A549 treated with DMSO at 1 μM for 4 hours (cell line): Measurements from ENCODE around the gene DPP4. TPM values are rescaled to one million over a fixed set of nuclear protein-coding genes. Genes with fewer than 3 reads are reported as not detected.

Experiments used
- total RNA-seq: library from RNA; stranded (reverse); fragments of 200-300 nt; extraction: Qiagen RNA extraction; gene quantifications from 5 replicates; pipeline ENCODE4 v1.2.3, GENCODE V29; 2022; ENCODE audit warnings: low read depth

Gene DPP4
- total RNA-seq: 0.39 to 0.52 TPM (median 0.47 TPM) in 5 replicates

GRCh38 chr2:162073888-162074631, at the start of gene DPP4:
TSS of gene DPP4 (minus strand) at chr2:162074215. CDS start at chr2:162073981, 234 bp downstream.

Other genes starting within 250 kb of the DPP4 start
- gene GCG, start 78.0 kb upstream of the DPP4 start, total RNA-seq: not detected in 5 replicates
- 0.08 to 0.15 TPM (median 0.11 TPM) in 3 of 5 replicates, not detected in the others for gene FAP, start 169.2 kb upstream of the DPP4 start, total RNA-seq
- gene IFIH1, start 244.5 kb upstream of the DPP4 start, total RNA-seq: 0.89 to 1.7 TPM (median 1.2 TPM) in 5 replicates